ENCODE results near the gene JARID2.
A peak's percentile ranks its signal among the peaks of the same experiment; 100 is the strongest.

Gene JARID2

GRCh38 chr6:15554728-15555100 lies 308.8 kb downstream of the JARID2 start:
- Histone ChIP-seq H3K4me3 (no peak overlapping the region), H3K36me3 (peaks cover 0 to 13% (median 4%) of the 10 kb centered on the region in 11 experiments; a peak in 5 of 22 replicates), H3K9ac (no peak overlapping the region), H3K4me2 (peak overlapping the region in 5 of 11 experiments; percentile 1 to 96 (median 79); a peak in 5 of 22 replicates), H4K20me1 (peaks cover 0 to 19% (median 4%) of the 10 kb centered on the region in 11 experiments; a peak in 7 of 22 replicates), H3K27me3 (no peaks in the 10 kb centered on the region), H3K4me1 (peaks cover 45 to 88% (median 69%) of the 10 kb centered on the region in 10 experiments), H3K9me3 (replicated peaks in 1 of 11) (peaks cover 0 to 9% (median 0%) of the 10 kb centered on the region in 11 experiments; a peak in 2 of 22 replicates), H3K27ac (peak overlapping the region in 2 of 11 experiments; percentile 27 to 55; a peak in 3 of 22 replicates)
- TF ChIP-seq Cebpa-rat (IDR thresholded peaks at IDR 0.05), result no peak

- peak overlapping the region in 1 of 11 experiments; percentile 10; a peak in 1 of 22 replicates for H3K9ac ChIP-seq
- H3K4me2 ChIP-seq, result peak overlapping the region in 5 of 11 experiments; percentile 1 to 88 (median 50); a peak in 7 of 22 replicates
- peaks cover 0 to 9% (median 0%) of the 10 kb centered on the region in 11 experiments; a peak in 2 of 22 replicates for H3K9me3 ChIP-seq (replicated peaks in 1 of 11)
- H3K4me3 ChIP-seq, result no peak overlapping the region
- H3K36me3 ChIP-seq, result peaks cover 0 to 13% (median 4%) of the 10 kb centered on the region in 11 experiments; a peak in 5 of 22 replicates
- peaks cover 0 to 17% (median under 1%) of the 10 kb centered on the region in 11 experiments; a peak in 8 of 22 replicates for H4K20me1 ChIP-seq
- TF ChIP-seq Cebpa-rat (IDR thresholded peaks at IDR 0.05), result no peak
- peaks cover 39 to 88% (median 65%) of the 10 kb centered on the region in 10 experiments for H3K4me1 ChIP-seq
- no peaks in the 10 kb centered on the region for H3K27me3 ChIP-seq
- peak overlapping the region in 3 of 11 experiments; percentile 22 to 55 (median 41); a peak in 4 of 22 replicates for H3K27ac ChIP-seq
Observed at GRCh38 chr6:15555101-15556038, 309.5 kb downstream of the JARID2 start.

GRCh38 chr6:15556711-15557110 lies 310.8 kb downstream of the JARID2 start:
- Histone ChIP-seq H3K36me3 (peaks cover 0 to 13% (median 4%) of the 10 kb centered on the region in 11 experiments; a peak in 5 of 22 replicates), H3K4me3 (no peak overlapping the region), H3K9me3 (replicated peaks in 1 of 11) (peaks cover 0 to 9% (median 0%) of the 10 kb centered on the region in 11 experiments; a peak in 2 of 22 replicates), H3K9ac (peak overlapping the region in 1 of 11 experiments; percentile 36; a peak in 1 of 22 replicates), H4K20me1 (peaks cover 0 to 14% (median 0%) of the 10 kb centered on the region in 11 experiments; a peak in 8 of 22 replicates), H3K4me1 (peaks cover 26 to 88% (median 59%) of the 10 kb centered on the region in 10 experiments), H3K4me2 (peak overlapping the region in 8 of 11 experiments; percentile 14 to 88 (median 60); a peak in 15 of 22 replicates), H3K27me3 (no peaks in the 10 kb centered on the region), H3K27ac (peak overlapping the region in 2 of 11 experiments; percentile 41 to 55; a peak in 1 of 22 replicates)
- TF ChIP-seq Cebpa-rat (IDR thresholded peaks at IDR 0.05), result no peak

GRCh38 chr6:15557174-15557573 lies 311.3 kb downstream of the JARID2 start:
- H3K27ac ChIP-seq, result no peak overlapping the region
- H3K9ac ChIP-seq, result no peak overlapping the region; a peak in 1 of 22 replicates
- H3K4me2 ChIP-seq, result peak overlapping the region in 7 of 11 experiments; percentile 14 to 88 (median 57); a peak in 9 of 22 replicates
- no peak for TF ChIP-seq Cebpa-rat (IDR thresholded peaks at IDR 0.05)
- H3K9me3 ChIP-seq (replicated peaks in 1 of 11), result peaks cover 0 to 9% (median 0%) of the 10 kb centered on the region in 11 experiments; a peak in 2 of 22 replicates
- H3K4me1 ChIP-seq, result peaks cover 21 to 87% (median 55%) of the 10 kb centered on the region in 10 experiments
- H3K27me3 ChIP-seq, result no peaks in the 10 kb centered on the region
- H3K36me3 ChIP-seq, result peaks cover 0 to 13% (median 4%) of the 10 kb centered on the region in 11 experiments; a peak in 5 of 22 replicates
- H3K4me3 ChIP-seq, result no peak overlapping the region
- H4K20me1 ChIP-seq, result peaks cover 0 to 19% (median 0%) of the 10 kb centered on the region in 11 experiments; a peak in 6 of 22 replicates

GRCh38 chr6:15560713-15561112 lies 314.8 kb downstream of the JARID2 start:
- Histone ChIP-seq H4K20me1 (peaks cover 0 to 29% (median 0%) of the 10 kb centered on the region in 11 experiments; a peak in 8 of 22 replicates), H3K9ac (no peak overlapping the region), H3K9me3 (replicated peaks in 1 of 11) (peaks cover 0 to 3% (median 0%) of the 10 kb centered on the region in 11 experiments; a peak in 1 of 22 replicates), H3K4me1 (peaks cover 11 to 86% (median 46%) of the 10 kb centered on the region in 10 experiments), H3K4me2 (peak overlapping the region in 7 of 11 experiments; percentile 21 to 73 (median 59); a peak in 13 of 22 replicates), H3K27ac (no peak overlapping the region), H3K36me3 (peaks cover 0 to 18% (median 0%) of the 10 kb centered on the region in 11 experiments; a peak in 4 of 22 replicates), H3K4me3 (no peak overlapping the region), H3K27me3 (no peaks in the 10 kb centered on the region)
- no peak for TF ChIP-seq Cebpa-rat (IDR thresholded peaks at IDR 0.05)

- Histone ChIP-seq H3K4me1 (peaks cover 9 to 78% (median 40%) of the 10 kb centered on the region in 10 experiments; a peak in 19 of 20 replicates), H3K27ac (no peak overlapping the region), H3K36me3 (peaks cover 0 to 18% (median 5%) of the 10 kb centered on the region in 11 experiments; a peak in 4 of 22 replicates), H3K9ac (no peak overlapping the region), H3K9me3 (replicated peaks in 1 of 11) (peaks cover 0 to 7% (median 4%) of the 10 kb centered on the region in 11 experiments; a peak in 6 of 22 replicates), H3K27me3 (no peaks in the 10 kb centered on the region), H3K4me3 (no peak overlapping the region), H3K4me2 (peak overlapping the region in 2 of 11 experiments; percentile 37 to 73; a peak in 4 of 22 replicates), H4K20me1 (peaks cover 0 to 29% (median 0%) of the 10 kb centered on the region in 11 experiments; a peak in 8 of 22 replicates)
- TF ChIP-seq Cebpa-rat (IDR thresholded peaks at IDR 0.05), result no peak
Observed at GRCh38 chr6:15561447-15562199, 315.8 kb downstream of the JARID2 start.

- H3K4me1 ChIP-seq, result peaks cover 6 to 68% (median 36%) of the 10 kb centered on the region in 10 experiments; a peak in 19 of 20 replicates
- peak overlapping the region in 3 of 11 experiments; percentile 10 to 40 (median 33); a peak in 6 of 22 replicates for H3K4me2 ChIP-seq
- H3K27ac ChIP-seq, result no peak overlapping the region
- H3K27me3 ChIP-seq, result no peaks in the 10 kb centered on the region
- no peak for TF ChIP-seq Cebpa-rat (IDR thresholded peaks at IDR 0.05)
- peaks cover 0 to 23% (median 7%) of the 10 kb centered on the region in 11 experiments; a peak in 7 of 22 replicates for H3K36me3 ChIP-seq
- peaks cover 0 to 29% (median 0%) of the 10 kb centered on the region in 11 experiments; a peak in 8 of 22 replicates for H4K20me1 ChIP-seq
- H3K9ac ChIP-seq, result no peak overlapping the region
- H3K9me3 ChIP-seq (replicated peaks in 1 of 11), result peaks cover 0 to 20% (median 11%) of the 10 kb centered on the region in 11 experiments; a peak in 10 of 22 replicates
- H3K4me3 ChIP-seq, result no peak overlapping the region
Observed at GRCh38 chr6:15562977-15563376, 317.1 kb downstream of the JARID2 start.

Measured in BLaER1 treated with 17β-estradiol and CSF1 and Interleukin-3, amounts not matched to agents 10 nM and 100 nM (cell line).